ENCODE measurements around the gene CYP4Z1. TPM values are rescaled to one million over a fixed set of nuclear protein-coding genes. Genes with fewer than 3 reads are reported as not detected.
A peak's percentile ranks its signal among the peaks of the same experiment; 100 is the strongest.
"Not testable (repeated sequence)": the region's sequence is repeated elsewhere in the genome, so short reads cannot be mapped to it uniquely, and the experiment has no call there.

CYP4Z1 gene
- total RNA-seq, 1 experiment from 2014 or later: not detected

GRCh38 chr1:47113178-47113577, 46.1 kb downstream of the CYP4Z1 start:
- Histone ChIP-seq H3K18ac (ENCODE audit: insufficient read length, low read depth, low read length) (peak overlapping the region; percentile 50), H3T11ph (ENCODE audit: low read length) (no peak overlapping the region), H2BK12ac (ENCODE audit: insufficient read length, low read depth, low read length) (no peak overlapping the region), H2BK5ac (ENCODE audit: insufficient read length, low read length) (no peak overlapping the region), H3K14ac (ENCODE audit: insufficient read depth, low read length) (no peak overlapping the region), H3K23ac (ENCODE audit: insufficient read length, low read depth, low read length) (no peak overlapping the region), H3K27me3 (ENCODE audit: insufficient read depth, low read length) (no peaks in the 10 kb centered on the region), H3K9me3 (ENCODE audit: control insufficient read depth, low read depth, low read length) (no peaks in the 10 kb centered on the region), H2BK15ac (ENCODE audit: low read depth, low read length) (no peak overlapping the region), H3K79me2 (ENCODE audit: insufficient read depth, low read length) (no peaks in the 10 kb centered on the region), H2AK5ac (ENCODE audit: insufficient read length, low read length) (no peak overlapping the region), H4K91ac (ENCODE audit: insufficient read length, low read depth, low read length) (no peak overlapping the region), H3K4me1 (ENCODE audit: insufficient read depth, low read length) (no peaks in the 10 kb centered on the region), H4K20me1 (ENCODE audit: control insufficient read depth, insufficient read depth, insufficient read length) (no peaks in the 10 kb centered on the region), H2BK120ac (ENCODE audit: low read depth, low read length, poor library complexity, severe bottlenecking) (no peak overlapping the region), H2BK20ac (ENCODE audit: low read depth, low read length, poor library complexity, severe bottlenecking) (no peak overlapping the region), H3K4me2 (ENCODE audit: insufficient read depth, insufficient read length, low read length) (no peak overlapping the region), H3K27ac (ENCODE audit: insufficient read length, low read depth, low read length) (no peak overlapping the region), H3K79me1 (ENCODE audit: insufficient read depth, low read depth, low read length, poor library complexity, severe bottlenecking) (no peaks in the 10 kb centered on the region), H3K4ac (ENCODE audit: low read depth, low read length) (no peak overlapping the region), H4K5ac (ENCODE audit: insufficient read length, low read depth, low read length) (no peak overlapping the region), H3K56ac (ENCODE audit: insufficient read length, low read depth, low read length) (no peak overlapping the region), H3K9ac (ENCODE audit: extremely low read depth, insufficient read length, low read length) (no peak overlapping the region), H2AFZ (ENCODE audit: low read length) (no peak overlapping the region), H4K8ac (replicated peaks; ENCODE audit: insufficient read length, low read depth, low read length) (no peak overlapping the region), H3K23me2 (ENCODE audit: insufficient read length, low read depth, low read length, poor library complexity, severe bottlenecking) (no peaks in the 10 kb centered on the region)
- Mint-ChIP-seq H3K4me1 (peaks cover 11 to 22% of the 10 kb centered on the region in 2 experiments), H3K9me3 (peaks cover 0 to 2% of the 10 kb centered on the region in 2 experiments; a peak in 1 of 5 replicates), H3K4me3 (peak overlapping the region in 1 of 2 experiments; percentile 7; a peak in 1 of 5 replicates), H3K27me3 (ENCODE audit: low read depth) (no peaks in the 10 kb centered on the region; the same call in 1 of the 2 replicates), H3K27ac (peak overlapping the region; percentile 9 to 87 (median 79); a peak in 5 of 7 replicates), H3K36me3 (ENCODE audit: insufficient read depth in 1 of 3, low read depth in 3 of 3) (peaks cover 0 to 4% (median 0%) of the 10 kb centered on the region in 3 experiments; a peak in 3 of 7 replicates)
- TF ChIP-seq CTCF (conservative IDR thresholded peaks at IDR 0.05): no peak
- DNase-seq: no peak
- no CpG with 5 or more reads among the region's 4 CpGs for WGBS (ENCODE audit: extremely low coverage, insufficient read length, low lambda C conversion rate)

- not testable (repeated sequence) for H3K56ac ChIP-seq (ENCODE audit: insufficient read length, low read depth, low read length); H3K4me3 Mint-ChIP-seq; H3K23ac ChIP-seq (ENCODE audit: insufficient read length, low read depth, low read length); H2BK12ac ChIP-seq (ENCODE audit: insufficient read length, low read depth, low read length); H2BK15ac ChIP-seq (ENCODE audit: low read depth, low read length); H3K4ac ChIP-seq (ENCODE audit: low read depth, low read length); H3K9me3 ChIP-seq (ENCODE audit: control insufficient read depth, low read depth, low read length); H4K8ac ChIP-seq (replicated peaks; ENCODE audit: insufficient read length, low read depth, low read length); H3K27ac ChIP-seq (ENCODE audit: insufficient read length, low read depth, low read length); H3K36me3 Mint-ChIP-seq (ENCODE audit: insufficient read depth in 1 of 3, low read depth in 3 of 3); DNase-seq; H3K27me3 Mint-ChIP-seq (ENCODE audit: low read depth); H2AK5ac ChIP-seq (ENCODE audit: insufficient read length, low read length); H3K4me2 ChIP-seq (ENCODE audit: insufficient read depth, insufficient read length, low read length); H2AFZ ChIP-seq (ENCODE audit: low read length); H3K4me1 Mint-ChIP-seq; H2BK20ac ChIP-seq (ENCODE audit: low read depth, low read length, poor library complexity, severe bottlenecking); H3K27me3 ChIP-seq (ENCODE audit: insufficient read depth, low read length); H4K5ac ChIP-seq (ENCODE audit: insufficient read length, low read depth, low read length); H3K9me3 Mint-ChIP-seq; H3K79me2 ChIP-seq (ENCODE audit: insufficient read depth, low read length); H3K14ac ChIP-seq (ENCODE audit: insufficient read depth, low read length); H3K18ac ChIP-seq (ENCODE audit: insufficient read length, low read depth, low read length); H3K4me1 ChIP-seq (ENCODE audit: insufficient read depth, low read length); H3K9ac ChIP-seq (ENCODE audit: extremely low read depth, insufficient read length, low read length); H3K23me2 ChIP-seq (ENCODE audit: insufficient read length, low read depth, low read length, poor library complexity, severe bottlenecking); H3K79me1 ChIP-seq (ENCODE audit: insufficient read depth, low read depth, low read length, poor library complexity, severe bottlenecking); H4K20me1 ChIP-seq (ENCODE audit: control insufficient read depth, insufficient read depth, insufficient read length); H2BK5ac ChIP-seq (ENCODE audit: insufficient read length, low read length); H2BK120ac ChIP-seq (ENCODE audit: low read depth, low read length, poor library complexity, severe bottlenecking); H3K27ac Mint-ChIP-seq; H3T11ph ChIP-seq (ENCODE audit: low read length); H4K91ac ChIP-seq (ENCODE audit: insufficient read length, low read depth, low read length)
- WGBS (ENCODE audit: extremely low coverage, insufficient read length, low lambda C conversion rate): no CpG with 5 or more reads among the region's 1 CpG
Observed at GRCh38 chr1:47121039-47121438, 54.0 kb downstream of the CYP4Z1 start.

All from H9 (cell line).